Measurements from ENCODE around the gene OR1D5.

DNA sequence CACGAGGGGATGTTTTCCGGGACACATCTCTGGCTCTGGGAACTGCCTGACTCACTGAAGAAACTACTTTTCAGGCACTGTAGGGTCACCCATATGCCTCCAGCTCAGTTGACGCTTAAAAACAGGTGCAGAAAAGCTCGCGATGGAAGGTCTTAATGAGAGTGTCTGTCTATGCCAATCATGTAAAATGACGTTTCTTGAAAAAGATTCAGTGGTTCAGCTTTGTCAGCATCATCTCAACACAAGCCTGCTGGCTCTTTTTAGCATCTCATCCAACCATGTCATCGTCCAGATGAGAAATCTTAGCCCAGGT, 27.5 kb downstream of the OR1D5 start:
- TF ChIP-seq, protein P1, sequence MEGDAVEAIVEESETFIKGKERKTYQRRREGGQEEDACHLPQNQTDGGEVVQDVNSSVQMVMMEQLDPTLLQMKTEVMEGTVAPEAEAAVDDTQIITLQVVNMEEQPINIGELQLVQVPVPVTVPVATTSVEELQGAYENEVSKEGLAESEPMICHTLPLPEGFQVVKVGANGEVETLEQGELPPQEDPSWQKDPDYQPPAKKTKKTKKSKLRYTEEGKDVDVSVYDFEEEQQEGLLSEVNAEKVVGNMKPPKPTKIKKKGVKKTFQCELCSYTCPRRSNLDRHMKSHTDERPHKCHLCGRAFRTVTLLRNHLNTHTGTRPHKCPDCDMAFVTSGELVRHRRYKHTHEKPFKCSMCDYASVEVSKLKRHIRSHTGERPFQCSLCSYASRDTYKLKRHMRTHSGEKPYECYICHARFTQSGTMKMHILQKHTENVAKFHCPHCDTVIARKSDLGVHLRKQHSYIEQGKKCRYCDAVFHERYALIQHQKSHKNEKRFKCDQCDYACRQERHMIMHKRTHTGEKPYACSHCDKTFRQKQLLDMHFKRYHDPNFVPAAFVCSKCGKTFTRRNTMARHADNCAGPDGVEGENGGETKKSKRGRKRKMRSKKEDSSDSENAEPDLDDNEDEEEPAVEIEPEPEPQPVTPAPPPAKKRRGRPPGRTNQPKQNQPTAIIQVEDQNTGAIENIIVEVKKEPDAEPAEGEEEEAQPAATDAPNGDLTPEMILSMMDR (IDR thresholded peaks at IDR 0.05) = no peak
- no peak for TF ChIP-seq ZFX (IDR thresholded peaks at IDR 0.05; ENCODE audit: borderline replicate concordance)
